KMS-11 (cell line): ENCODE results near the gene ADPRS.
A peak's percentile ranks its signal among the peaks of the same experiment; 100 is the strongest.

Experiments
- H2AFZ ChIP-seq: fragments of 200-600 bp; sonication (generic); 2 replicates; pipeline ENCODE4 v1.6.1; 2016; ENCODE audit warnings: antibody characterized with exemption, mixed run types, low read depth
- H3K27ac ChIP-seq: fragments of 200-600 bp; sonication (generic); 2 replicates; pipeline ENCODE4 v1.6.1; 2016; ENCODE audit warnings: mild to moderate bottlenecking, mixed run types
- H3K27me3 ChIP-seq: fragments of 200-600 bp; sonication (generic); 2 replicates; pipeline ENCODE4 v1.6.1; 2017; ENCODE audit warnings: mild to moderate bottlenecking, low read depth, mixed run types, moderate library complexity; ENCODE audit not compliant: insufficient read depth
- H3K36me3 ChIP-seq: fragments of 200-600 bp; sonication (generic); 2 replicates; pipeline ENCODE4 v1.6.1; 2017; ENCODE audit warnings: mild to moderate bottlenecking, mixed run types; ENCODE audit not compliant: insufficient read depth
- H3K4me1 ChIP-seq: fragments of 200-600 bp; sonication (generic); 2 replicates; pipeline ENCODE4 v1.6.1; 2016; ENCODE audit warnings: mild to moderate bottlenecking, low read depth, mixed run types; ENCODE audit not compliant: poor library complexity, severe bottlenecking
- H3K4me2 ChIP-seq: fragments of 200-600 bp; sonication (generic); 2 replicates; pipeline ENCODE4 v1.7.0; 2016; ENCODE audit warnings: mild to moderate bottlenecking, mixed run types
- H3K4me3 ChIP-seq: fragments of 200-600 bp; sonication (generic); IDR thresholded peaks from 2 replicates; pipeline ENCODE4 v1.6.1; 2017; ENCODE audit warnings: low read depth, low read length, mixed read lengths; ENCODE audit not compliant: insufficient read depth
- H3K79me2 ChIP-seq: fragments of 200-600 bp; sonication (generic); 2 replicates; pipeline ENCODE4 v1.6.1; 2016; ENCODE audit warnings: low read depth, mixed run types; ENCODE audit not compliant: insufficient read depth
- H3K9ac ChIP-seq: fragments of 200-600 bp; sonication (generic); 2 replicates; pipeline ENCODE4 v1.6.1; 2016; ENCODE audit warnings: mild to moderate bottlenecking, mixed run types
- H4K20me1 ChIP-seq: fragments of 200-600 bp; sonication (generic); 2 replicates; pipeline ENCODE4 v1.6.1; 2016; ENCODE audit warnings: mild to moderate bottlenecking, mixed run types; ENCODE audit not compliant: insufficient read depth
- TF ChIP-seq, protein P1 (sequence below): fragments of 200-600 bp; sonication (generic); conservative IDR thresholded peaks from 2 replicates; pipeline ENCODE4 v1.6.1; 2017; ENCODE audit warnings: low read depth, mild to moderate bottlenecking, antibody characterized with exemption, low read length, moderate library complexity, mixed read lengths

ADPRS gene

DNA sequence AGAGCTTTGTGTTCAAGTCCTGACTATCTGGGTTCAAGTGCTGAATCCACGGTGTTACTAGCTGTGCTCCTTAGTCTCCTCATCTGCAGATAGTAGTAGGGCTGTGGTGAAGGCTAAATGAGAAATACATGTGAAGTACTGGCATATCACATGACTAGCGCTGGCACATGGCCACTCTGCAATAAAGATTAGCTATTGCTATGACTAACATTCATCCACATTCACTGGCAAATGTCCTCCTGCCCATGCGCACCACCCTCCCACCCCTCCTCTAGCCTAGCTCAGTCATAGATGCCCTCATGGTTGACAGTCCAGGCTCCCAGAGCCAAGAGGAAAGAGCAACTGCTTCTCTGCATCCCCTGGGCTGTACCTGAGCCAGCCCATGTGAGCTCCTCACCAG, 44.8 kb downstream of the ADPRS start:
- 0 out of 2 replicates have a peak, but pooled peaks cover 4% of the 10 kb centered on the region for H3K36me3 ChIP-seq
- no peak overlapping the region for H2AFZ ChIP-seq
- no peak overlapping the region for H3K4me3 ChIP-seq
- H3K9ac ChIP-seq: no peak overlapping the region
- no peaks in the 10 kb centered on the region for H3K79me2 ChIP-seq
- no peak overlapping the region for H3K4me2 ChIP-seq
- TF ChIP-seq, protein P1, sequence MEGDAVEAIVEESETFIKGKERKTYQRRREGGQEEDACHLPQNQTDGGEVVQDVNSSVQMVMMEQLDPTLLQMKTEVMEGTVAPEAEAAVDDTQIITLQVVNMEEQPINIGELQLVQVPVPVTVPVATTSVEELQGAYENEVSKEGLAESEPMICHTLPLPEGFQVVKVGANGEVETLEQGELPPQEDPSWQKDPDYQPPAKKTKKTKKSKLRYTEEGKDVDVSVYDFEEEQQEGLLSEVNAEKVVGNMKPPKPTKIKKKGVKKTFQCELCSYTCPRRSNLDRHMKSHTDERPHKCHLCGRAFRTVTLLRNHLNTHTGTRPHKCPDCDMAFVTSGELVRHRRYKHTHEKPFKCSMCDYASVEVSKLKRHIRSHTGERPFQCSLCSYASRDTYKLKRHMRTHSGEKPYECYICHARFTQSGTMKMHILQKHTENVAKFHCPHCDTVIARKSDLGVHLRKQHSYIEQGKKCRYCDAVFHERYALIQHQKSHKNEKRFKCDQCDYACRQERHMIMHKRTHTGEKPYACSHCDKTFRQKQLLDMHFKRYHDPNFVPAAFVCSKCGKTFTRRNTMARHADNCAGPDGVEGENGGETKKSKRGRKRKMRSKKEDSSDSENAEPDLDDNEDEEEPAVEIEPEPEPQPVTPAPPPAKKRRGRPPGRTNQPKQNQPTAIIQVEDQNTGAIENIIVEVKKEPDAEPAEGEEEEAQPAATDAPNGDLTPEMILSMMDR: no peak
- peaks cover 3% of the 10 kb centered on the region for H3K4me1 ChIP-seq
- no peaks in the 10 kb centered on the region for H3K27me3 ChIP-seq
- no peaks in the 10 kb centered on the region for H4K20me1 ChIP-seq
- no peak overlapping the region for H3K27ac ChIP-seq

DNA sequence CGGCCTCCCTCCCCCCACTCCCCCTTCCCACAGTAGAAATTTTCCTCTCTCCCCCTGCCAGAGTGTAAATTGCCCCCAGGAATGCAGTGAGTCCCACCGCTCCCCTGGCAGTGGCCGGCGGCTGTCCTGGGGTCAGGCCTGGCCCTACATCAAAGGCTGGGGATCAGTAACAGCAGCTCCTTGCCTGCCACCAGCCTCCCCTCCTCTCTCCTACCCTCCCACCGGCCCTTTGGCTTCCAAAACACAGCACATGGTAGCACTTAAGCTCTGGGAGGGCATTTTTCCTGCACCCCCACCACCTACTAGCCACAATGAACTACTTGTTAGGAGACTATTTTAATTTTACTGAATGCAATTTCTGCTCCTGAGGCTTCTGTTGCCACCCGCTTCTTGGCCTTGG, 45.3 kb downstream of the ADPRS start:
- no peak overlapping the region for H3K4me3 ChIP-seq
- H3K27ac ChIP-seq: no peak overlapping the region
- no peak overlapping the region for H2AFZ ChIP-seq
- H3K36me3 ChIP-seq: 0 out of 2 replicates have a peak, but pooled peaks cover 4% of the 10 kb centered on the region
- no peaks in the 10 kb centered on the region for H4K20me1 ChIP-seq
- no peak overlapping the region for H3K4me2 ChIP-seq
- H3K79me2 ChIP-seq: no peaks in the 10 kb centered on the region
- no peaks in the 10 kb centered on the region for H3K4me1 ChIP-seq
- no peak overlapping the region for H3K9ac ChIP-seq
- TF ChIP-seq, protein P1: no peak
- H3K27me3 ChIP-seq: no peaks in the 10 kb centered on the region

DNA sequence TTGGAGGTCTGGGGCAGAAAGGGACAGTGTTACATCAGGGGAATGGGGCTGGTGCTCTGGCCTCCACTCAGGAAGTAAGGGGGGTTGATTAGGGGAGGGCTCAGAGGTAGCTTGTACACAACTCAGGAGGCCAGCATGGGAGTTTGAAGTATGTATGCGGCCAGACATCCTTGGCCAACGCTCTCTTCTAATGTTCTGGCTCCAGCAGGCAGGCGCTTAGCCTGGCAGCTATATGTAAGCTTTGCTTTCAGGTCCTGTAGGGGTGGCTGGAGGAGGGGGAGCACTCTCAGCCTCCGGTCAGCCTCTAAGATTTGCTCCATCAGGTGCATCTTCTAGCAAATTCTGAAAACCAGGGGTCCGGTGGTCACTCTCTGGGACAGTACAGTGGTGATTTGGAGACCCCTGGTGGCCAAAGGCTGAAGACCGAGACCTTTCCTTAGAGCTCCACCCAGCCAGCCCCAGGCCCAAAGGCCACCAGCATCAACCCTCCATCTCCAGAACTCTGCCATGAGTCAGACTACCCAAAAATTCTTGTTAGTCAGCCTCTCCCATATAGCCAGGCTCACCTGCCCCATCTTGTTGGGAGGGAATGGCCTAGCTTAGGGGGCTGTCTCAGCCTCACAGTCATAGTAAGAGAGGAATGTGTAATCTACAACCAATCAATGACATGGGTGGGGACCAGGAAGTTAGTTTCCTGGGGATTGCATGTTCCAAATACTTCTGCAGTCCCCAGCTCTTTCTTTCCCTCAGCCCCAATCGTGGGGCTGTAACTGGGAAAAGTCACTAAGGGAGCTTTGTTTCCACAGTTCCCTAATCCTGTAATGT, 46.0 kb downstream of the ADPRS start:
- Histone ChIP-seq H3K79me2 (no peaks in the 10 kb centered on the region), H3K36me3 (0 out of 2 replicates have a peak, but pooled peaks cover 4% of the 10 kb centered on the region), H3K27ac (no peak overlapping the region), H3K27me3 (no peaks in the 10 kb centered on the region), H2AFZ (no peak overlapping the region), H3K4me3 (no peak overlapping the region), H3K4me2 (no peak overlapping the region), H3K9ac (no peak overlapping the region), H4K20me1 (no peaks in the 10 kb centered on the region), H3K4me1 (no peaks in the 10 kb centered on the region)
- TF ChIP-seq, protein P1: peak; percentile 78

DNA sequence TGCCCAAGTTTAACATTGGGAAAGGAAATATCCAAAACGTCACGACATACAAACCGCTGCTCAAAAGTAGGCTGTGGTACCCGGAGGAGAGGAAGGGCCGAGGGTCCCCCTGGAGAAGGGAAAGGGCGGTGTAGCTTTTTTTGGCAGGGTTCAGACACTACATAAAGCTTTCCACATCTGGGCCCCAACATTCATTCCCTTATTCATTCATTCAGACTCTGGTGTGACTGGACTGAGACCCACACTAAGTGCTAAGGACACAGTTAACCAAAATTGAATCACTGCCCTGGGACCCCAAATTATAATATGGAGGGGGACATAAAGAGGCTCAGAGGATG, 46.6 kb downstream of the ADPRS start:
- no peaks in the 10 kb centered on the region for H3K4me1 ChIP-seq
- H3K36me3 ChIP-seq: 0 out of 2 replicates have a peak, but pooled peaks cover 4% of the 10 kb centered on the region
- TF ChIP-seq, protein P1: no peak
- H3K27ac ChIP-seq: no peak overlapping the region
- H4K20me1 ChIP-seq: no peaks in the 10 kb centered on the region
- H2AFZ ChIP-seq: no peak overlapping the region
- no peak overlapping the region for H3K9ac ChIP-seq
- no peak overlapping the region for H3K4me2 ChIP-seq
- H3K79me2 ChIP-seq: 0 out of 2 replicates have a peak, but pooled peaks cover under 1% of the 10 kb centered on the region
- no peak overlapping the region for H3K4me3 ChIP-seq
- no peaks in the 10 kb centered on the region for H3K27me3 ChIP-seq
